Activated CD4-positive, alpha-beta T cell treated with anti-CD3 and anti-CD28 coated beads for 1 hour (primary cell): ENCODE measurements around the gene ZNF853.
"Not testable (repeated sequence)": the region's sequence is repeated elsewhere in the genome, so short reads cannot be mapped to it uniquely, and the experiment has no call there.

Experiments used
- DNase-seq: peaks from one replicate; pipeline ENCODE4 v3.0.0-alpha.2; 2020

The ZNF853 gene

GRCh38 chr7:6606866-6607583 is 8.4 kb upstream of the ZNF853 start:
- no peak for DNase-seq

DNA sequence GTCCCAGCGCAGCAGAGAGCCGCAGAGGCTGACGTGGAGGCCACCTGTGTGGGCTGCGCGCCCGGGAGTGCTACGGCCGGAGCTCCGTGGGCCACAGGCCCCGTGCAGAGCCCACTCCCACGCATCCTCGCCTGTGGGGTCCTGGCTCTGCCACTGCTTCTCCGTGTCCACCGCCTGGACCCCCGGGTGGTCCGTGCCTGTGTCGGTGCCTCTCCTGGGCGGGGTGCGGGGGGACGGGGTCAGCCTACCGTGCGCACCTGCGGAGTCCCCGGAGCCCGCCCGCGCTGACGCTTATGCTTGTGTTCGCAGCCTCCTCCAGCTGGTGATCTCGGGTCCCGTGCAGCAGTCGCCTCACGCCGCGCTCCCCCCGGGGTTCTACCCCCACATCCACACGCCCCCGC is 7.8 kb upstream of the ZNF853 start:
- DNase-seq, result no peak

DNA sequence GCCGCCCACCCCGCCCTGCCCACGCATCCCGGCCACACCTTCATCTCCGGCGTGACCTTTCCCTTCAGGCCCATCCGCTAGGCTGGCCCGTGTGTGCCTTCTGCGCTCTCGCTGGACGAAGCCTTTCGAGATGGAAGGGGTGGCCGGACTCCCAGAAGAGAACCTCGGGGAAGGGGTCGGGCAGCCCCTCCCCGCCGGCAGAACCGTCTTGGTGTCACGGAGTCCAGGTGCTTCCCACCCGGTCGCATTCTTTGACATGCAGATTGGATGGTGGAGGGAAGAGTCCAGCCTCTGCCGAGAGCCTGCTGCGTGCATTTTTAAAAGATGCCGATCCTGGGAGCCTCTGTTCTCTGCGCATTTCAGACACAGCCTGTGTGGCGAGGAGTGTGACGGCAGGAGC is 7.3 kb upstream of the ZNF853 start:
- DNase-seq, result no peak

DNA sequence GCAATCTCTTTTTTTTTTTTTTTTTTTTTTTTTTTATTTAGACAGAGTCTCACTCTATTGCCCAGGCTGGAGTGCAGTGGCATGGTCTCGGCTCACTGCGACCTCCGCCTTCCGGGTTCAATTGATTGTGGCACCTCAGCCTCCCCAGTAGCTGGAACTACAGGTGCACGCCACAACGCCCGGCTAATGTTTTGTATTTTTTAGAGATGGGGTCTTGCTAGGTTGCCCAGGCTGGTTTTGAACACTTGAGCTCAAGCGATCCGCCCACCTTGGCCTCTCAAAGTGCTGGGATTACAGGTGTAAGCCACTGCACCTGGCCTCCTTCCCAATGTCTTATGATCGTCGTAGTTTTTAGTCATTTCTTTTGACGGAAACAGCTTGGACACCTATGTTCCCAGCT is 6.6 kb upstream of the ZNF853 start:
- no peak for DNase-seq

GRCh38 chr7:6612819-6613218 is 2.6 kb upstream of the ZNF853 start:
- DNase-seq, result no peak

DNA sequence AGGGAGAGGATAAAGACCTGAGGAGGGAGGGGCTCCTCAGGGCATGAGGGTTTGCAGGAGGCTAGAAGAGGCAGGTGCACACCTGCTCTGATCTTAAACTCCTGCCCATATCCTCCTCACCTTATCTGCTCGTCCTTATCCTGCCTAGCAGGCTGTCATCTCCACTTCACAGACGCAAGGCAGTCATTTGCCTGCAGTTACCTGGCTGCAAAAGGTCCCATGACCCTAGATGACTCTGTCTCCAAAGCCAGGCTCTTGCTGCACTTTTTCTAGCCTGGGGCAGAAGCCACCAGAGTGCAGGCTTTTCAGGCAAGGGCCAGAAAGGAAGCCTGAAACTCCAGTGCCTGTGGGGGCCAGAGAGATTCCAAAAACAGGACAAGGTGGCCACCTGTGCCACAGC is 1.7 kb upstream of the ZNF853 start:
- DNase-seq, result no peak

GRCh38 chr7:6615723-6616555 is 529 bp downstream of the ZNF853 start:
- no peak for DNase-seq

- no peak for DNase-seq
These were observed 1.6 kb downstream of the ZNF853 start for GRCh38 chr7:6616854-6617643.

DNA sequence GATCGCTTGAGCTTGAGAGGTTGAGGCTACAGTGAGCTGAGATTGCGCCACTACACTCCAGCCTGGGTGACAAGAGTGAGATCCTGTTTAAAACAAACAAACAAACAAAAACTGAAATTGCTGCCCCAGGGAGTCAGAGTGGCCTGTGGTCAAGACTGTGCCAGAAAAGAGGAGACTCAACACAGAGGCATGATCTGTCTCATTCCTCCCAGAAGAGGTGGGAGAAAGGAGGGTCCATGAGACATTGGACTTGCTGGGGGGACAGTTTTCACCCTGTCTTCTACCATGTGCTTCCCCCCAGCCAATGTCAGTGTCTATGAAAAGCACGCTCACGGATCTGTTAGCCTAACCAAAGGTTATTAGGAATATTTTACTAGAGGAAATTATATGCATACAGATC is 3.2 kb downstream of the ZNF853 start:
- no peak for DNase-seq

GRCh38 chr7:6619961-6620360 is 4.6 kb downstream of the ZNF853 start:
- DNase-seq, result no peak

GRCh38 chr7:6621195-6622133 is 6.1 kb downstream of the ZNF853 start:
- no peak for DNase-seq

GRCh38 chr7:6622134-6622710 is 6.8 kb downstream of the ZNF853 start:
- DNase-seq, result no peak

GRCh38 chr7:6623589-6624245 is 8.3 kb downstream of the ZNF853 start:
- DNase-seq, result no peak

DNA sequence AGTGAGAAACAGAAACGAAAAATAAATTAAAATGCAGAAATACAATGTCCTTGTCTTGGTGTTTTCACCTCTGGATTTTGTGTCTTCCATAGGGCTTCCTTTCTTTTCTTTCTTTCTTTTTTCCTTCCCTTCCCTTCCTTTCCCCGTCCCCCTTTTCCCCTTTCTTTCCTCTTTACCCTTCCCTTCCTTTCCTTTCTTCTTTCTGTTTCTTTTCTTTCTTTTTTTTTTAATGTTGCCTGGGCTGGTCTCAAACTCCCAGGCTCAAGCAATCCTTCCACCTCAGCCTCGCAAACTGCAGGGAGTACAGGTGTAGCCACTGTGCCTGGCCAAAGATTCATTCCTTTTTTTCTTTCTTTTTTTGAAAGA is 8.8 kb downstream of the ZNF853 start:
- no peak for DNase-seq

DNA sequence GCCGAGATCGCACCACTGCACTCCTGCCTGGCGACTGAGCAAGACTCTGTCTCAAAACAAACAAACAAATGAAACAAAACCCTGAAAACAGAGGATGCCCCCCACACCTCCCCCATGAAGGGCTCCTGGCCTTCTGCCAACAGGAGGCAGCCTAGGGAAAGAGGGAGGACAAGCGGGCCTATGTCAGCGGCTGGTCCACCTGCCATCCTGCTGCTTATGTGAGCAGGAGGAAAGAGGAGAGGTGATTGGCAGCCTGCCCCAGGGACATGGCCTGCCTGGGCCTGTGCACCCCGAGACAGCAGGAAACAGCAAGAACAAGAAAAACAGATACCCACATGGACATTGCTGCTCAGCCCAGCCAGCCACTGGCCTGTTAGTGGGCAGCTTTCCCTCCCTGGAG is 12.6 kb downstream of the ZNF853 start:
- DNase-seq, result no peak

GRCh38 chr7:6630007-6630849 is 14.8 kb downstream of the ZNF853 start:
- no peak for DNase-seq

DNA sequence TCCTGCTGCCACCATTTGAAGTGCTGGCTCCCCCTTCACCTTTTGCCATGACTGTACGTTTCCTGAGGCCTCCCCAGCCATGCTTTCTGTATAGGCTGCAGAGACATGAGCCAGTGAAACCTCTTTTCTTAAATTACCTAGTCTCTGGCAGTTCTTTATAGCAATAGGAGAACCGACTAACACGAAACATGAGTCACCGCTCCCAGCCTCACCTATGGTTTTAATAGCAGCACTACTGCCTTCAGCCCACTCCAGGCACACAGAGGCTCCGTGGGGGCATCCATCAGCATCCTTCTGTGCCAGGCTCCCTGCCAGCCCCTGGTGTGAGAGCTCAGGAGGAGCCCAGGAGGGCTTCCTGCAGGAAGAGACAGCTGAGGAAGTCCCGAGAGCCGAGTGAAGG is 16.2 kb downstream of the ZNF853 start:
- DNase-seq, result no peak

DNA sequence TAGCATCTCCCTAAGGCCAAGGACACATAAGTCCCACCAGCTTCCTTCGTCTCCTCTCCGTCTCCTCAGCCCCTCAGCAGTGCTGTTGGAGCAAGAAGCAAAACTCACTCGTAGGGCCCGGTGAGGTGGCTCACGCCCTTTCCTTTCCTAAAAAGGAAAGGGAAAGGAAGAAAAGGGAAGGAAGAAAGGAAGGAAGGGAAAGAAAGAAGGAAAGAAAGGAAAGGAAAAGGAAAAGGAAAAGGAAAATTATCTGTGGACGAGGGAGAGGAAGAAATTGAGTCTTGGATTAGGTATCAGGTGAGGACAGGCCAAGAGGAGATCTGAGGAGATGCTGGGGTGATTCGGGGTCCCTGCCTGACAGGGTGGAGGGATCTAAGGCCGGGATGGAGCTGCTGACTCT is 18.6 kb downstream of the ZNF853 start:
- DNase-seq, result no peak

DNA sequence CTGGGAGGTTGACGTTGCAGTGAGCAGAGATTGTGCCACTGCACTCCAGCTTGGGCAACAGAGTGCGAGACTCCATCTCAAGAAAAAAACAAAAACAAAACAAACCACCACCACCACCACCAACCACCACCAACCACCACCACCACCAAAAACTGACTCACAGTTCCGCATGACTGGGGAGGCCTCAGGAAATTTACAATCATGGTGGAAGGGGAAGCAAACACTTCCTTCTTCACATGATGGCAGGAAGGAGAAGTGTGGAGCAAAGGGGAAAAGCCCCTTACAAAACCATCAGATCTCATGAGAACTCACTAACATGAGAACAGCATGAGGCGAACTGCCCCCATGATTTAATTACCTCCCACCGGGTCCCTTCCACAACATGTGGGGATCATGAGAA is 19.6 kb downstream of the ZNF853 start:
- DNase-seq, result not testable (repeated sequence)

GRCh38 chr7:6636741-6637543 is 21.5 kb downstream of the ZNF853 start, which contains the start of gene ZNF316:
TSS of gene ZNF316 (plus strand) at chr7:6637318. CDS start at chr7:6642410, 5,092 bp downstream.
- DNase-seq, result peak; percentile 27
